BE2C (cell line): Measurements from ENCODE around the gene TAF1A.

Experiments
- DNase-seq: peaks from one replicate; pipeline ENCODE4 v3.0.0-alpha.2; 2020
- H3K27me3 ChIP-seq: fragments of 250-450 bp; sonication (Bioruptor Pico); 2 replicates; pipeline ENCODE4 v1.5.1; 2020; ENCODE audit warnings: mild to moderate bottlenecking
- H3K36me3 ChIP-seq: fragments of 250-450 bp; sonication (Bioruptor Pico); 2 replicates; pipeline ENCODE4 v1.5.1; 2020; ENCODE audit warnings: mild to moderate bottlenecking
- H3K4me1 ChIP-seq: fragments of 250-450 bp; sonication (Bioruptor Pico); 2 replicates; pipeline ENCODE4 v1.5.1; 2020
- H3K4me3 ChIP-seq: 2 replicates; pipeline ENCODE4 v1.5.1; 2011; ENCODE audit warnings: low read depth, low read length
- H3K9me3 ChIP-seq: fragments of 250-450 bp; sonication (Bioruptor Pico); 2 replicates; pipeline ENCODE4 v1.5.1; 2020
- TF ChIP-seq, protein P1 (sequence below): IDR thresholded peaks from 2 replicates; pipeline ENCODE4 v1.5.1; 2012; ENCODE audit warnings: mild to moderate bottlenecking, low read depth, low read length

TAF1A gene

DNA sequence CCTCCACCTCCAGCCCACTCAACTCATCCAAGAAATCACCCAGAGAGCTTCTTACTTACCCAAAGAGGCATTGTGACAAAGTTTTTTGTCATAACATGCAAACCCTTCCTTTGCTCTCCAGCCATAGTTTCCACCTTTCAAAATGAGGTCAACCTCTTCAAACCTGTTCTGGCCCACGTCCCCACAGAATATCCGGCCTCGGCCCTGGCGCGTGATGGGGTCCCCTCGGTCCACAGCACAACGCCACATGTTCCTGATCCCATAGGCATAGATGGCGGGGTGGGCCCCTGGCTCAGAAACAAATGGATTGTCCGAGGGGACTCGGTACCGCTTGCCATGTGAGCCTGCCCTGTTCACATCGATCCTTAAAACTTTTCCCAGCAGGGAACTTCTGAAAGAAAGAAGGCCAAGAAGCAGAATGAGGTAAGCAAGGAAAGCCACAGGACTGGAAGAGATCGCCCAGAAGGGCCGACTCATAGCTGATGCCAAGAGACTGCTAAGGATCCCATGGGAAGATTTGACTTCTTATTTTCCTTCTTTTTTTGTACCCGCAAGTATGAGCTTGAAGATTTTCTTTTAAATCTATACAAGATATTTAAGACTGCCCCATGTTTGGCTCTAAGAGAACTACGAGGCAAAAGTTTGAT, 49.7 kb downstream of the TAF1A start:
- no peaks in the 10 kb centered on the region for H3K27me3 ChIP-seq
- DNase-seq: no peak
- TF ChIP-seq, protein P1, sequence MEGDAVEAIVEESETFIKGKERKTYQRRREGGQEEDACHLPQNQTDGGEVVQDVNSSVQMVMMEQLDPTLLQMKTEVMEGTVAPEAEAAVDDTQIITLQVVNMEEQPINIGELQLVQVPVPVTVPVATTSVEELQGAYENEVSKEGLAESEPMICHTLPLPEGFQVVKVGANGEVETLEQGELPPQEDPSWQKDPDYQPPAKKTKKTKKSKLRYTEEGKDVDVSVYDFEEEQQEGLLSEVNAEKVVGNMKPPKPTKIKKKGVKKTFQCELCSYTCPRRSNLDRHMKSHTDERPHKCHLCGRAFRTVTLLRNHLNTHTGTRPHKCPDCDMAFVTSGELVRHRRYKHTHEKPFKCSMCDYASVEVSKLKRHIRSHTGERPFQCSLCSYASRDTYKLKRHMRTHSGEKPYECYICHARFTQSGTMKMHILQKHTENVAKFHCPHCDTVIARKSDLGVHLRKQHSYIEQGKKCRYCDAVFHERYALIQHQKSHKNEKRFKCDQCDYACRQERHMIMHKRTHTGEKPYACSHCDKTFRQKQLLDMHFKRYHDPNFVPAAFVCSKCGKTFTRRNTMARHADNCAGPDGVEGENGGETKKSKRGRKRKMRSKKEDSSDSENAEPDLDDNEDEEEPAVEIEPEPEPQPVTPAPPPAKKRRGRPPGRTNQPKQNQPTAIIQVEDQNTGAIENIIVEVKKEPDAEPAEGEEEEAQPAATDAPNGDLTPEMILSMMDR: no peak
- no peak overlapping the region for H3K4me3 ChIP-seq
- H3K9me3 ChIP-seq: no peaks in the 10 kb centered on the region
- H3K36me3 ChIP-seq: no peaks in the 10 kb centered on the region
- no peaks in the 10 kb centered on the region for H3K4me1 ChIP-seq

- TF ChIP-seq, protein P1: no peak
- no peaks in the 10 kb centered on the region for H3K9me3 ChIP-seq
- no peaks in the 10 kb centered on the region for H3K36me3 ChIP-seq
- no peaks in the 10 kb centered on the region for H3K27me3 ChIP-seq
- H3K4me3 ChIP-seq: no peak overlapping the region
- no peak for DNase-seq
- H3K4me1 ChIP-seq: no peaks in the 10 kb centered on the region
Measured at GRCh38 chr1:222535455-222535854, 54.3 kb downstream of the TAF1A start.

DNA sequence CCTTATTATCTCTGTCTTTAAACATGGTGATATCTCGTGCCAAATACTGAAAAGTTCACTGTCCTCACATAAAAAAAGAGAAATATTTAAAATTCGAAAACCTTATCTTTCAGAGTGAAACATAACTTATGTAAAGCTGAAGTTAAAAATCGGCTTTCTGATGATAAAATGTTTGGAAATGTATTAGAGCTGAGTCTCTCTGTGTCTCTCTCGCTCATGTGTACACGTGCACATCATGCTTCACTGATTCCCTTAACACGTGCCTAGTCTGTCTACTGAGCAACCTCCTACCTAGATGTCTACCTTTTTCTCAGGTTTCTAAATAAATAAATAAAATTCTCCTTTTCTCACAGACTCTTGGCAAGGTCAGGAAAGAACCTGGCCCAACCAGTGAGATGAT, 58.9 kb downstream of the TAF1A start:
- no peak for DNase-seq
- Histone ChIP-seq H3K36me3 (no peaks in the 10 kb centered on the region), H3K9me3 (no peaks in the 10 kb centered on the region), H3K27me3 (no peaks in the 10 kb centered on the region), H3K4me3 (no peak overlapping the region), H3K4me1 (no peaks in the 10 kb centered on the region)
- TF ChIP-seq, protein P1: no peak

DNA sequence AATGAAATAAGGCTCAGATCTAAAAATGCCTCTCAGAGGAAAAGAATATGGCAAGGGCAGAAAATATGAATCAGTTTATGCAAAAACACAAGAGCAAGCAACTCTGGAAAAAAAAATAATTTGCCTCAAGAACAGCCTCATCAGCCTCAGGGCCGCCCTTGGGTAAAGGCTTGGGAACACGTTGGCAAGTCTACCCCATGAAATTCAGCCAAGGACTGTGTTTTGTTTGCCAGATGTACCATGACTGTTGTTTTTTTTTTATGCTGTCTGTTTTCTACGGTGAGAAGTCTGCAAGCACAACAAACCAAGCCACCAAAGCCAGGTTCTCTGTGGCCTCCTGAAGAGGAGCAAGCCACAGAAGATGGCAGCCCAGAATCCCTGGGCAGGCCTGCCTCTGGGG, 59.8 kb downstream of the TAF1A start:
- no peaks in the 10 kb centered on the region for H3K27me3 ChIP-seq
- no peaks in the 10 kb centered on the region for H3K36me3 ChIP-seq
- H3K4me1 ChIP-seq: no peaks in the 10 kb centered on the region
- no peaks in the 10 kb centered on the region for H3K9me3 ChIP-seq
- TF ChIP-seq, protein P1: no peak
- no peak for DNase-seq
- H3K4me3 ChIP-seq: no peak overlapping the region

DNA sequence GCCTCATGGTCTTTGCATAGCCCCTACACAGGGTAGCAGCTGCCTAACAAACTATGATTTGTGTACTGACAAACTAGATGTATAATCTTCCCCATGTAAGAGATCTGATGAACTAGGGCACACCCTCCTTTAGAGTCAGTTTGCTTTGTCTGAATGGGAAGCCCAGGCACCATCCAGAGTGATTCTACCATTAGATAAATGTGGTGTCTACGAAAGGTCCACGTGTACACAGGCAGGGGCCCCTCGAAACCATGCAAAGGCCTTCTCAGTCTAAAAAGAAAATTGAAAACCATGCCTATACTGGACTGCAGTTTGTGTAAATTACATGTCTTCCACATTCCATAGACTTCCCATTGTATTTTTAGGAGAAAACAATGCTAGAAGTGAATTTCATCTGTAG, 60.6 kb downstream of the TAF1A start:
- H3K27me3 ChIP-seq: no peaks in the 10 kb centered on the region
- no peaks in the 10 kb centered on the region for H3K36me3 ChIP-seq
- H3K4me3 ChIP-seq: no peak overlapping the region
- DNase-seq: no peak
- TF ChIP-seq, protein P1: no peak
- no peaks in the 10 kb centered on the region for H3K9me3 ChIP-seq
- H3K4me1 ChIP-seq: no peaks in the 10 kb centered on the region

GRCh38 chr1:222525951-222526350, 63.8 kb downstream of the TAF1A start:
- Histone ChIP-seq H3K4me1 (no peaks in the 10 kb centered on the region), H3K27me3 (no peaks in the 10 kb centered on the region), H3K4me3 (no peak overlapping the region), H3K9me3 (no peaks in the 10 kb centered on the region), H3K36me3 (no peaks in the 10 kb centered on the region)
- TF ChIP-seq, protein P1: no peak
- DNase-seq: no peak
